HG03280 (cell line): Measurements from ENCODE around the gene CC2D1A.
"Not testable (repeated sequence)": the region's sequence is repeated elsewhere in the genome, so short reads cannot be mapped to it uniquely, and the experiment has no call there.

Experiments
- ATAC-seq: cut with Tn5 transposase; IDR thresholded peaks from one replicate; pipeline ENCODE4 v1.9.1; 2021; ENCODE audit warnings: mild to moderate bottlenecking, moderate library complexity; ENCODE audit not compliant: unreplicated experiment

Gene CC2D1A

GRCh38 chr19:13959962-13960862 lies 54.2 kb downstream of the CC2D1A start:
- ATAC-seq, result no peak

- ATAC-seq, result no peak
Observed at GRCh38 chr19:13960863-13961784, 55.1 kb downstream of the CC2D1A start.

GRCh38 chr19:13961826-13962698 lies 56.1 kb downstream of the CC2D1A start:
- ATAC-seq, result no peak

GRCh38 chr19:13962699-13963602 lies 57.0 kb downstream of the CC2D1A start:
- no peak for ATAC-seq

- no peak for ATAC-seq
Observed at GRCh38 chr19:13963603-13964105, 57.7 kb downstream of the CC2D1A start.

GRCh38 chr19:13964776-13965175 lies 58.8 kb downstream of the CC2D1A start:
- ATAC-seq, result no peak

- no peak for ATAC-seq
Observed at GRCh38 chr19:13965377-13965896, 59.4 kb downstream of the CC2D1A start.

GRCh38 chr19:13965926-13966683 lies 60.1 kb downstream of the CC2D1A start:
- ATAC-seq, result no peak

GRCh38 chr19:13966684-13967128 lies 60.7 kb downstream of the CC2D1A start:
- ATAC-seq, result no peak

GRCh38 chr19:13967206-13967605 lies 61.2 kb downstream of the CC2D1A start:
- not testable (repeated sequence) for ATAC-seq

- ATAC-seq, result no peak
Observed at GRCh38 chr19:13968383-13968935, 62.5 kb downstream of the CC2D1A start.

GRCh38 chr19:13968999-13969398 lies 63.0 kb downstream of the CC2D1A start:
- ATAC-seq, result no peak

GRCh38 chr19:13969897-13970296 lies 63.9 kb downstream of the CC2D1A start:
- no peak for ATAC-seq

GRCh38 chr19:13971868-13972267 lies 65.9 kb downstream of the CC2D1A start:
- not testable (repeated sequence) for ATAC-seq

GRCh38 chr19:13972368-13973155 lies 66.6 kb downstream of the CC2D1A start:
- ATAC-seq, result no peak

GRCh38 chr19:13973479-13973878 lies 67.5 kb downstream of the CC2D1A start:
- not testable (repeated sequence) for ATAC-seq

GRCh38 chr19:13974073-13974472 lies 68.1 kb downstream of the CC2D1A start:
- ATAC-seq, result no peak
